ENCODE data around the gene KLK2. TPM values are rescaled to one million over a fixed set of nuclear protein-coding genes. Genes with fewer than 3 reads are reported as not detected.
A peak's percentile ranks its signal among the peaks of the same experiment; 100 is the strongest.

KLK2 gene
- total RNA-seq, 1 experiment from 2014 or later = not detected

DNA sequence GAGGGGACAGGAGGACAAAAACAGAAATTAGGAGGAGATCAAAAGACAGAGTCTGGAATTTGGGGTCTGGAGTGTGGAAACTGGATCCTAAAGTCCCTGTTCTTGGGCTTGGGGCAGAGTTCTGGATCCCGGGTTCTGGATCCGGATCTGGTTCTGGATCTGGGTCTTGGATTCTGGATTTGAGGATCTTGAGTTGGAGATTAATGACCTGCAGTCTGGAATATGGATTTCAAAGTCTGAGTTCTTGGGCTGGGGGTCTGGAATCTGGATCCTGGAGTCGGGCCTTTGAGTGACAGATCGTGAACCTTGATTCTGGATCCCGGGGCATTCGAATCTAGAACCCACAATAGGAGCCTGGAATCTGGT, 39.5 kb upstream of the KLK2 start:
- peaks cover 24% of the 10 kb centered on the region for H3K36me3 Mint-ChIP-seq (ENCODE audit: insufficient read depth, unreplicated experiment)
- no peak overlapping the region for H3K4me3 Mint-ChIP-seq (ENCODE audit: low read depth, unreplicated experiment)
- CTCF ChIA-PET = interaction anchor here (0.7 kb wide), 1 partner anchor 152 kb away, joined by 3 read pairs; no protein-coding TSS in a partner anchor
- H3K4me1 Mint-ChIP-seq (ENCODE audit: low read depth, unreplicated experiment) = peaks cover 12% of the 10 kb centered on the region
- no peak overlapping the region for H3K27ac Mint-ChIP-seq (ENCODE audit: unreplicated experiment)
- H3K27me3 Mint-ChIP-seq (ENCODE audit: unreplicated experiment) = peaks cover 79% of the 10 kb centered on the region
- intact Hi-C loops (cut with micrococcal nuclease; ENCODE audit: unreplicated experiment) = no loop called here
- DNase-seq = no peak
- no TSS peak for BruUV-seq (replicated peaks)
- TF ChIP-seq, protein P1, sequence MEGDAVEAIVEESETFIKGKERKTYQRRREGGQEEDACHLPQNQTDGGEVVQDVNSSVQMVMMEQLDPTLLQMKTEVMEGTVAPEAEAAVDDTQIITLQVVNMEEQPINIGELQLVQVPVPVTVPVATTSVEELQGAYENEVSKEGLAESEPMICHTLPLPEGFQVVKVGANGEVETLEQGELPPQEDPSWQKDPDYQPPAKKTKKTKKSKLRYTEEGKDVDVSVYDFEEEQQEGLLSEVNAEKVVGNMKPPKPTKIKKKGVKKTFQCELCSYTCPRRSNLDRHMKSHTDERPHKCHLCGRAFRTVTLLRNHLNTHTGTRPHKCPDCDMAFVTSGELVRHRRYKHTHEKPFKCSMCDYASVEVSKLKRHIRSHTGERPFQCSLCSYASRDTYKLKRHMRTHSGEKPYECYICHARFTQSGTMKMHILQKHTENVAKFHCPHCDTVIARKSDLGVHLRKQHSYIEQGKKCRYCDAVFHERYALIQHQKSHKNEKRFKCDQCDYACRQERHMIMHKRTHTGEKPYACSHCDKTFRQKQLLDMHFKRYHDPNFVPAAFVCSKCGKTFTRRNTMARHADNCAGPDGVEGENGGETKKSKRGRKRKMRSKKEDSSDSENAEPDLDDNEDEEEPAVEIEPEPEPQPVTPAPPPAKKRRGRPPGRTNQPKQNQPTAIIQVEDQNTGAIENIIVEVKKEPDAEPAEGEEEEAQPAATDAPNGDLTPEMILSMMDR (IDR thresholded peaks at IDR 0.05; ENCODE audit: unreplicated experiment) = no peak
- no peaks in the 10 kb centered on the region for H3K9me3 Mint-ChIP-seq (ENCODE audit: low read depth, unreplicated experiment)

DNA sequence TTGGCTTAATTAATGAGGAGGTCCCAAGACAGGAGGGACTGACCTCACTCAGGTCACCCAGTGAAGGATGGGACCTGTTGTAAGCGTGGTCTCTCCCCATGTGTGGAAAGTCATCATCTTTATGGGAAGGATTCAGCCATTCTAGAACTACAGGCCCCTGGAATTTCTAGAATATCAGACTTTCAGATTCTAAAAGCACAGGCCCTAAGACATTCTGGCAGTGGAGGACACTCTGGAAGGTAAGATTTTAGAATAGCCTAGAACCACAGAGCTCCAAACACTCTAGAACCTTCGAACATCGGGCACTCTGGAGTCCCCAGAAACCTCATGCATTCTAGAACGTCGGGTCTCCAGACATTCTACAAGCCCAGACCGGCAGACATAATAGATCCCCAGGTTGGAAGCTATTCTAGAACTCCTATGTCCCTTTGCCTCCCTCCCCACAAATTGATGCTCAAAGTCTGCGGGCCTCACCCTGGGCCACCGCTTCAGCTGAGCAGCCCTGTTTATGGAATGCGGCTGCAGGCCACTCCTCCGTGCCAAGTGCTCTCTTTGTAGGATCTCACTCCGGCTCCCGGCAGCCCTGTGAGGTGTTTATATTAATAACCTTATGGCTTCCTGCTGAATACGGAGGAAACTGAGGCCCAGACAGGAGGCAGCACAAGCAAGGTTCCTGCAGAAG, 38.0 kb upstream of the KLK2 start:
- Mint-ChIP-seq H3K4me1 (ENCODE audit: low read depth, unreplicated experiment) (peaks cover 12% of the 10 kb centered on the region), H3K4me3 (ENCODE audit: low read depth, unreplicated experiment) (peak overlapping the region; percentile 79), H3K27ac (ENCODE audit: unreplicated experiment) (no peak overlapping the region), H3K27me3 (ENCODE audit: unreplicated experiment) (peaks cover 87% of the 10 kb centered on the region), H3K36me3 (ENCODE audit: insufficient read depth, unreplicated experiment) (peaks cover 24% of the 10 kb centered on the region), H3K9me3 (ENCODE audit: low read depth, unreplicated experiment) (no peaks in the 10 kb centered on the region)
- intact Hi-C loops (cut with micrococcal nuclease; ENCODE audit: unreplicated experiment) = no loop called here
- BruUV-seq (replicated peaks) = no TSS peak
- TF ChIP-seq, protein P1 (IDR thresholded peaks at IDR 0.05; ENCODE audit: unreplicated experiment) = no peak
- CTCF ChIA-PET = no interaction called here
- DNase-seq = no peak

DNA sequence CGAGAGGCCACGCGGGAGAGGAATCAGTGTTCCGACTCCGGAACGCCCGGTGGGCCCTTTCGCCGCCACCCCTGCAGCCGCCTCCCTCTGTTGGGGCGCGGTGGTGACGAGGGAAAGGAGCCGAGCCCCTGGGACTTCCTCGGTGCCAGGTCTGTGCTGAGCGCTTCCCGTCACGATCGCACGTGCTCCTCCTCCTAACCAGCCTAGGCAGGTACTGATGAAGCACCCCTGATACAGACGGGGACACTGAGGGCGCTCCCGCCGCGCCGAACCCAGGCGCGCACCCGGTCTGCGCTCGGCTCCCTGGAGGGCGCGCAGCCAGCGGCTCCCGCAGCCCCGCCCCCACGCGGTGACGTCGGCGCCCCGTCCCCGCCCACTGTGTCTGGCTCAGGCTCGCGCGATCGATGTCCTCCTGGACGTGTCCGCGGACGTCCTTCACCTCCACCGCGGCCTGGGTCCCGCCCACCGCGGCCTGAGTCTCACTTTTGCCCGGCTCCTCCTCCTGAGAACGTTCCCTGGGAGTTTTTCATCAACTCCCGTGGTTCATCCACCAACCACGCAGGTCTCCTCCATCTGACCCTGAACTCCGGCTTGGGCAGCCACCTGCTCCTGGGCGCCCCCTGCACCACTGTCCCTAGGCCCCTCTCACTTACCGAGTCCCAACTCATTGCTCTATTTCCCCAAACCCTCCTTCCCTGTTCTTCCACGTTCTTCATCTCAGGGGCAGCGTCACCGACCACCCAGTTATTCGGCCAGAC, 37.3 kb upstream of the KLK2 start:
- intact Hi-C loops (cut with micrococcal nuclease; ENCODE audit: unreplicated experiment) = no loop called here
- Mint-ChIP-seq H3K27me3 (ENCODE audit: unreplicated experiment) (peaks cover 87% of the 10 kb centered on the region), H3K27ac (ENCODE audit: unreplicated experiment) (peak overlapping the region; percentile 86), H3K4me3 (ENCODE audit: low read depth, unreplicated experiment) (peak overlapping the region; percentile 79), H3K36me3 (ENCODE audit: insufficient read depth, unreplicated experiment) (peaks cover 24% of the 10 kb centered on the region), H3K9me3 (ENCODE audit: low read depth, unreplicated experiment) (no peaks in the 10 kb centered on the region), H3K4me1 (ENCODE audit: low read depth, unreplicated experiment) (peaks cover 12% of the 10 kb centered on the region)
- TF ChIP-seq, protein P1 (IDR thresholded peaks at IDR 0.05; ENCODE audit: unreplicated experiment) = no peak
- CTCF ChIA-PET = interaction anchor here (0.6 kb wide), 1 partner anchor 286 kb away, joined by 7 read pairs; no protein-coding TSS in a partner anchor
- BruUV-seq (replicated peaks) = no TSS peak
- peak; percentile 97 for DNase-seq

DNA sequence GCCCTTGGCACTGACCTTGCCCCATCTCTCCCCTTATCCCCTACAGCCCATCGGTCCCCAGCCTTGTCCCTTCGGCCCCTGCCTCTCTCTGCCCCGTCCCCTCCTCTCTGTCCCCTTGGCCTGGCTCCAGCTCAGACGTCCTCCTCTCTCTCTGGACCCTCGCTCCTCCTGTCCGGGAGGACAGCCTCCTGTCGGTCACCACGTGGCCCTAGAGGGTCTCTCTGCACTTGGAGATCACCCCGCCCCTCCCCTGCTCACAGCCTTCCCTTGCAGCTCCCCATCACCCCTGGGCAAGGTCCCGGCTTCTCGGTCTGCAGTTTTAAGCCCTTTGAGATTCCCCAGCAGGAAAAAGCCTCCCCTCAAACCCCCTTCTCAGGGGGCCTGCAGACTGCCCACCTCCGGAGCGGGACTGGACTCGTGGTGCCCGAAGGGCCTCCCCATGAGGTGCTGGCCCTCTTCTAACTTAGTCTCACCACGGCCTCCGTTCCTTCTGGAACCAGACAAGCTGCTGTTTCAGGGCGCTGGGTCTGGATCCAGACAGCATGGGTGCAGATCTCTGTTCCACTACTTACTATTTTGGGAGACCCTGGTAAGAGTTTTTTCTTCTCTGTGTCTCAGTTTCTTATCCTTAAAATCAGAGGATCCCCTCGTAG, 36.6 kb upstream of the KLK2 start:
- Mint-ChIP-seq H3K27ac (ENCODE audit: unreplicated experiment) (peak overlapping the region; percentile 86), H3K9me3 (ENCODE audit: low read depth, unreplicated experiment) (no peaks in the 10 kb centered on the region), H3K4me1 (ENCODE audit: low read depth, unreplicated experiment) (peaks cover 12% of the 10 kb centered on the region), H3K36me3 (ENCODE audit: insufficient read depth, unreplicated experiment) (peaks cover 24% of the 10 kb centered on the region), H3K4me3 (ENCODE audit: low read depth, unreplicated experiment) (peak overlapping the region; percentile 79), H3K27me3 (ENCODE audit: unreplicated experiment) (peaks cover 87% of the 10 kb centered on the region)
- TF ChIP-seq, protein P1 (IDR thresholded peaks at IDR 0.05; ENCODE audit: unreplicated experiment) = no peak
- no peak for DNase-seq
- CTCF ChIA-PET = interaction anchor here (0.6 kb wide), 1 partner anchor 287 kb away, joined by 7 read pairs; no protein-coding TSS in a partner anchor
- intact Hi-C loops (cut with micrococcal nuclease; ENCODE audit: unreplicated experiment) = no loop called here
- no TSS peak for BruUV-seq (replicated peaks)
